Pancreas (tissue), 10 donors: ENCODE data around the gene MB. TPM values are rescaled to one million over a fixed set of nuclear protein-coding genes. Genes with fewer than 3 reads are reported as not detected.

Source experiments
- ATAC-seq, 4 donors: fragments of 200-7000 bp; cut with Tn5 transposase; one replicate each; pipeline versions ENCODE4 v1.8.0 to v1.9.1; 2020; ENCODE audit warnings: mild to moderate bottlenecking in 4 of 4, moderate library complexity in 4 of 4
- DNase-seq, 6 donors: peaks; one replicate each; pipeline ENCODE4 v3.0.0-alpha.2; 2020
- FAIRE-seq: peaks from 2 replicates; lab custom pipeline; 2012; peaks lifted over from hg19 to GRCh38; lab: Jason Lieb, UNC
- H3K27ac ChIP-seq, 4 donors: fragments of 200-600 bp; sonication (generic); 1 replicate in 3 of 4; 2 replicates in 1 of 4; pipeline versions ENCODE4 v1.5.0 to v1.8.0; 2020
- H3K27me3 ChIP-seq, 4 donors: fragments of 200-600 bp; one replicate each; pipeline ENCODE4 v1.8.0; 2021
- H3K36me3 ChIP-seq, 3 donors: fragments of 200-600 bp; sonication (generic) in 1 of 3; one replicate each; pipeline versions ENCODE4 v1.5.0 to v1.8.0; 2020 to 2021
- H3K4me1 ChIP-seq, 3 donors: fragments of 200-600 bp; one replicate each; pipeline ENCODE4 v1.8.0; 2021
- H3K4me3 ChIP-seq, 4 donors: fragments of 200-600 bp; sonication (generic) in 2 of 4; one replicate each; pipeline versions ENCODE4 v1.5.0 to v1.8.0; 2020 to 2021
- H3K9me3 ChIP-seq, 4 donors: fragments of 200-600 bp; one replicate each; pipeline ENCODE4 v1.8.0; 2021
- WGBS, 2 donors: extraction: QIAGEN DNeasy Blood & Tissue Kit; methylation state at CpG; one replicate each; pipeline ENCODE4 v1.1.7; 2013; 5-methylcytosine and 5-hydroxymethylcytosine counted together
- intact Hi-C, 3 donors: fragments of 100-400 bp; cut with DNase I; formaldehyde crosslinking; loops; one replicate each; pipeline versions ENCODE4 v1.11.1 to v1.14.2; 2022
- polyA plus RNA-seq, 2 donors: library from polyadenylated mRNA; stranded (reverse); fragments of 200-250 nt; gene quantifications; one replicate each; pipeline ENCODE4 v1.2.3, GENCODE V29; 2013
- total RNA-seq, 6 donors: library from RNA; stranded (reverse); fragmentation: NEBNext Ultra II Directional in 4 of 6; extraction: Animal tissue kit (Norgen Biotek cat#: 25700) in 4 of 6; gene quantifications; one replicate each; pipeline versions ENCODE4 v1.2.1 to v1.2.4, GENCODE V29; 2021 to 2023
- TF ChIP-seq, protein P1 (sequence below), 4 donors: fragments of 200-600 bp; sonication (generic) in 3 of 4; IDR thresholded peaks; one replicate each; pipeline versions ENCODE4 v1.5.0 to v1.8.0; 2021; ENCODE audit warnings: antibody characterized with exemption in 4 of 4
- donor health status: healthy with polysubstance abuse.
- donor health status: DM: no; HTN: no; CAD: no; lungs with moderate emphysema.
- donor health status: DM: no; HTN: no; CAD: no.
- donor health status: control.
- donor health status: control.
- donor health status: Bipolar disorder and iron deficiency.
- donor health status: DM: yes; HTN: yes; CAD: no.
- donor health status: DM: no; HTN: no; CAD: no.
- donor health status: DM: no; HTN: no; CAD: no.
- donor health status: DM: yes; HTN: yes; CAD: no.

Gene MB
- total and polyA plus RNA-seq, 8 donors, result 0.46 to 6.6 (median 1.2) TPM; not detected in 2

DNA sequence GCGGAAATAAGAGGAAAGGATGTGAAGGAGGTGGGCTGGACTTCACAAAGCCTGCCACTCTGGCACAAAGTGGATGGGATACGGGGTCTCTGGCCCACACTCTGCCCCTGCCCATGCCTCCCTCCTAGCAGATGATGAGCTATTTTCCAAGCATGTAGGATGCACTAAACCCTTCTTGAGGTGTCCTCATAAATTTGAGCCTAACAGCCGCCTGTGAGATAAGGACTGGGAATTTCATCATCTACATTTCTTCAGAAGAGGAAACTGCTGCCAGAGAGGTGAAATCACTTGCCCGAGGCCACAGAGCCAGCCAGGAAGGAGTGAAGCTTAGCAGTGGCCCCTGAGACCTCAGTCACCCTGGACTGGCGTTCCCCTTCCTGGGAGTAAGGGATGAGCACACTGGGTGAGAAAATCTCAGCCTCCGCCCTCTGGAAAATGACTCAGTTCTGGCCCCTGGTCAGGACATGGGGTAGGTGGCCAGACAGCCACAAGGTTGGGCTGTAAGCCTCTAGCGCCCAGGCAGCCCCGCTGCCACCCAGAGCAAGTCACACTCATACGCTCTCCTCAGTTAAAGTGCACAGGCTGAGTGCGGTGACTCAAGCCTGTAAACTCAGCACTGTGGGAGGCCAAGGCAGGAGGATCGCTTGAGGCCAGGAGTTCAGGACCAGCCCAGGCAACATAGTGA, 27.9 kb downstream of the MB start:
- FAIRE-seq (no peak), ATAC-seq (peak in 3 of 4 donors; percentile 11 to 62 (median 51)), DNase-seq (no peak)
- H3K4me3 ChIP-seq, result no peak overlapping the region
- no peaks in the 10 kb centered on the region for H3K27me3 ChIP-seq
- 78 to 79% methylated on average over 11 of the region's 11 CpGs for WGBS, 2 donors
- no peaks in the 10 kb centered on the region for H3K4me1 ChIP-seq
- no peak overlapping the region for H3K27ac ChIP-seq
- H3K9me3 ChIP-seq, result no peaks in the 10 kb centered on the region
- intact Hi-C loops, result loop anchor here in 2 of 3 donors (5.0 to 10.0 kb wide), 2 partner anchors 162 to 234 kb away; no protein-coding TSS in a partner anchor
- TF ChIP-seq, protein P1, sequence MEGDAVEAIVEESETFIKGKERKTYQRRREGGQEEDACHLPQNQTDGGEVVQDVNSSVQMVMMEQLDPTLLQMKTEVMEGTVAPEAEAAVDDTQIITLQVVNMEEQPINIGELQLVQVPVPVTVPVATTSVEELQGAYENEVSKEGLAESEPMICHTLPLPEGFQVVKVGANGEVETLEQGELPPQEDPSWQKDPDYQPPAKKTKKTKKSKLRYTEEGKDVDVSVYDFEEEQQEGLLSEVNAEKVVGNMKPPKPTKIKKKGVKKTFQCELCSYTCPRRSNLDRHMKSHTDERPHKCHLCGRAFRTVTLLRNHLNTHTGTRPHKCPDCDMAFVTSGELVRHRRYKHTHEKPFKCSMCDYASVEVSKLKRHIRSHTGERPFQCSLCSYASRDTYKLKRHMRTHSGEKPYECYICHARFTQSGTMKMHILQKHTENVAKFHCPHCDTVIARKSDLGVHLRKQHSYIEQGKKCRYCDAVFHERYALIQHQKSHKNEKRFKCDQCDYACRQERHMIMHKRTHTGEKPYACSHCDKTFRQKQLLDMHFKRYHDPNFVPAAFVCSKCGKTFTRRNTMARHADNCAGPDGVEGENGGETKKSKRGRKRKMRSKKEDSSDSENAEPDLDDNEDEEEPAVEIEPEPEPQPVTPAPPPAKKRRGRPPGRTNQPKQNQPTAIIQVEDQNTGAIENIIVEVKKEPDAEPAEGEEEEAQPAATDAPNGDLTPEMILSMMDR (IDR thresholded peaks at IDR 0.05), result no peak
- H3K36me3 ChIP-seq, result no peaks in the 10 kb centered on the region

DNA sequence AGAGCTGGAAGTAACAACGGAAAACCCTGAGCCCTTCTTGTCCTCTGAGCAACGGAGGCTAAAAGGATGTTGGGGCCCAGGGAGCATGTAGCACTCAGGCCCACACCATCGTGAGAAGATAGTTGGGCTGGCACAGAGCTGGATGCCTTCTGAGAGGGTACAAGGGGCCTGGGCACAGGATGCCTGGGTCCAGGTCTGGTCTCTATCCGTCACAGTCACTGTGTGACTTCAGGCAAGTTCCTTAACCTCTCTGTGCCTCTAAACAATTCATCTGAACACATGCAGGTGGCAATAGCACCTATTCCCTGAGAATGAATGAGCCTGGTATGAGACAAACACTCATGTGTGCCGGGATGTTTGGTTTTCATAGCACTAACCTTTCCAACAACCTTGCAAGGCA, 29.2 kb downstream of the MB start:
- Histone ChIP-seq H3K27ac (no peak overlapping the region), H3K27me3 (no peaks in the 10 kb centered on the region), H3K9me3 (no peaks in the 10 kb centered on the region), H3K36me3 (no peaks in the 10 kb centered on the region), H3K4me1 (no peaks in the 10 kb centered on the region), H3K4me3 (no peak overlapping the region)
- DNase-seq (no peak), FAIRE-seq (no peak), ATAC-seq (no peak)
- WGBS, 2 donors, result 66% methylated on average over 5 of the region's 5 CpGs
- TF ChIP-seq, protein P1 (IDR thresholded peaks at IDR 0.05), result no peak
- intact Hi-C loops, result loop anchor here in 2 of 3 donors (5.0 to 10.0 kb wide), 2 partner anchors 161 to 233 kb away; no protein-coding TSS in a partner anchor

DNA sequence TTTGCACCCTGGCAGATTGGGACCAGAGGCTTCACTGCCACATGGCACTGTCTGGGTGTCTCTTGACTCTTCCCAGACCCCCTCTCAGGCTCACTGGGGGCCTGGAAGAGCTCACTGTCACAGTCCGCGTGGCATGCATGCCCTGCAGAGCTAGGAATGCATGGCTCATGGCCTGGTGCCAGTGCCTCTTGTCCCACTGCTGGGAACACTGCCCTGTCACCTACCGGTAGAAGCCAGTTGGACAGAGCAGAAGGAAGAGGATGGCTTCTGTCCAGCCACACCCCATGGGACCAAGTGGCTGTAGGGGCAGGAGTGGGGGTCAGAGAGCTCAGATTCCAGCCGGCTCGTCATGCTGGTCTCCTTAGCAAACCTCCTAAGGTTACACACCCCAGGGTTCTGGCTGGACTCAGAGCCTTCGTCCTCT, 29.7 kb downstream of the MB start:
- FAIRE-seq (no peak), DNase-seq (peak in 4 of 6 donors; percentile 49 to 74 (median 68)), ATAC-seq (peak in 3 of 4 donors; percentile 38 to 55 (median 54))
- H3K4me3 ChIP-seq, result no peak overlapping the region
- intact Hi-C loops, result loop anchor here in 2 of 3 donors (5.0 to 10.0 kb wide), 2 partner anchors 160 to 233 kb away; no protein-coding TSS in a partner anchor
- TF ChIP-seq, protein P1 (IDR thresholded peaks at IDR 0.05), result no peak
- H3K36me3 ChIP-seq, result no peaks in the 10 kb centered on the region
- WGBS, 2 donors, result 55 to 60% methylated on average over 6 of the region's 6 CpGs
- H3K27me3 ChIP-seq, result no peaks in the 10 kb centered on the region
- H3K27ac ChIP-seq, result no peak overlapping the region
- H3K9me3 ChIP-seq, result no peaks in the 10 kb centered on the region
- H3K4me1 ChIP-seq, result no peaks in the 10 kb centered on the region

DNA sequence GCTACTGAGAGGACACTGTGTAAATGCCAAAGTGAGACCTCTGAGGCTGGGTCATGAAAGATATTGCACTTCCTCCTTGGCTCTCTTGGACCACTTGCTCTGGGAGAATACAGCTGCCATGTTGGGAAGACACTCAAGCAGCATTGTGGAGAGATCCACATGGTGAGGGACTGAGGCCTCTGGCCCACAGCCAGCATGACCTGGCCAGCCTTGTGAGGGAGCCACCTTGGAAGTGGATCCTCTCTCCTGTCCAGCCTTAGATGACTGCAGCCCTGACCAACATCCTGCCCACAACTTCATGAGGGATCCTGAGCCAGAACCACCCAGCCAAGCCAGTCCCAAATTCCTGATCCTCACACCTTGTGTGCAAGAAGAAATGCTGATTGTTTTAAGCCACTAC, 30.4 kb downstream of the MB start:
- Histone ChIP-seq H3K9me3 (no peaks in the 10 kb centered on the region), H3K4me3 (no peak overlapping the region), H3K36me3 (no peaks in the 10 kb centered on the region), H3K4me1 (no peaks in the 10 kb centered on the region), H3K27me3 (no peaks in the 10 kb centered on the region), H3K27ac (no peak overlapping the region)
- intact Hi-C loops, result loop anchor here in 2 of 3 donors (5.0 to 10.0 kb wide), 2 partner anchors 159 to 232 kb away; no protein-coding TSS in a partner anchor
- FAIRE-seq (no peak), ATAC-seq (no peak), DNase-seq (no peak)
- TF ChIP-seq, protein P1 (IDR thresholded peaks at IDR 0.05), result no peak
